GM23338 (cell line): ENCODE results near the gene CNTNAP2. TPM values are rescaled to one million over a fixed set of nuclear protein-coding genes. Genes with fewer than 3 reads are reported as not detected.

ENCODE experiments used
- ATAC-seq: fragments of 200-7000 bp; cut with Tn5 transposase; 3 replicates; pipeline ENCODE4 v1.9.1; 2020
- DNase-seq: peaks from one replicate; pipeline ENCODE4 v3.0.0-alpha.2; 2015; ENCODE audit warnings: low spot score
- H2AFZ ChIP-seq: fragments of 200-600 bp; sonication (generic); 2 replicates; pipeline ENCODE4 v1.8.0; 2016; ENCODE audit warnings: antibody characterized with exemption, mild to moderate bottlenecking, moderate library complexity
- H3F3A ChIP-seq: fragments of 200-600 bp; sonication (generic); replicated peaks from 2 replicates; pipeline ENCODE4 v1.8.0; 2017; ENCODE audit warnings: antibody characterized with exemption, mixed run types, low read depth
- H3K27ac ChIP-seq: fragments of 200-600 bp; sonication (generic); 2 replicates; pipeline ENCODE4 v1.6.1; 2016; ENCODE audit warnings: low read depth
- H3K27me3 ChIP-seq: fragments of 200-600 bp; sonication (generic); 2 replicates; pipeline ENCODE4 v1.8.0; 2016; ENCODE audit warnings: mild to moderate bottlenecking, mixed run types, moderate library complexity; ENCODE audit not compliant: insufficient read depth
- H3K36me3 ChIP-seq: fragments of 200-600 bp; sonication (generic); 2 replicates; pipeline ENCODE4 v1.8.0; 2016; ENCODE audit warnings: mild to moderate bottlenecking; ENCODE audit not compliant: insufficient read depth
- H3K4me1 ChIP-seq: fragments of 200-600 bp; sonication (generic); 2 replicates; pipeline ENCODE4 v1.8.0; 2016; ENCODE audit warnings: mild to moderate bottlenecking, moderate library complexity; ENCODE audit not compliant: insufficient read depth
- H3K4me2 ChIP-seq: fragments of 200-600 bp; sonication (generic); 2 replicates; pipeline ENCODE4 v1.7.1; 2017; ENCODE audit warnings: mixed run types
- H3K4me3 ChIP-seq: fragments of 200-600 bp; sonication (generic); 2 replicates; pipeline ENCODE4 v1.6.1; 2016; ENCODE audit warnings: mixed run types
- H3K79me2 ChIP-seq: fragments of 200-600 bp; sonication (generic); replicated peaks from 2 replicates; pipeline ENCODE4 v1.8.0; 2017; ENCODE audit warnings: mild to moderate bottlenecking; ENCODE audit not compliant: insufficient read depth
- H3K9me2 ChIP-seq: fragments of 200-600 bp; sonication (generic); 2 replicates; pipeline ENCODE4 v1.8.0; 2017; ENCODE audit not compliant: insufficient read depth
- H4K20me1 ChIP-seq: fragments of 200-600 bp; sonication (generic); replicated peaks from 2 replicates; pipeline ENCODE4 v1.8.0; 2017; ENCODE audit warnings: mild to moderate bottlenecking; ENCODE audit not compliant: insufficient read depth
- H3K27ac Mint-ChIP-seq: 2 replicates; pipeline ENCODE4 v1.8.0; 2020; ENCODE audit warnings: inconsistent platforms, mild to moderate bottlenecking, moderate library complexity, mixed read lengths
- H3K27me3 Mint-ChIP-seq: 3 replicates; pipeline ENCODE4 v1.8.0; 2022; ENCODE audit warnings: low read depth, mild to moderate bottlenecking, moderate library complexity, mixed read lengths, inconsistent platforms; ENCODE audit not compliant: insufficient read depth, poor library complexity
- H3K36me3 Mint-ChIP-seq: 3 replicates; pipeline ENCODE4 v1.8.0; 2021; ENCODE audit warnings: low read depth, mild to moderate bottlenecking, inconsistent platforms, moderate library complexity, mixed read lengths
- H3K4me1 Mint-ChIP-seq: 3 replicates; pipeline ENCODE4 v1.8.0; 2020; ENCODE audit warnings: mild to moderate bottlenecking, inconsistent platforms, mixed read lengths
- H3K4me3 Mint-ChIP-seq: 3 replicates; pipeline ENCODE4 v1.8.0; 2021; ENCODE audit warnings: moderate library complexity, mild to moderate bottlenecking, inconsistent platforms, mixed read lengths
- H3K9me3 Mint-ChIP-seq: 3 replicates; pipeline ENCODE4 v1.8.0; 2020; ENCODE audit warnings: moderate library complexity, mild to moderate bottlenecking, inconsistent platforms, mixed read lengths
- CREB1 ChIP-seq: fragments of 250-450 bp; sonication (Bioruptor Pico); IDR thresholded peaks from 2 replicates; pipeline ENCODE4 v1.5.0; 2020; ENCODE audit warnings: low read depth, mild to moderate bottlenecking, moderate library complexity
- CTCF ChIP-seq, 2 experiments: fragments of 200-600 bp in 1 of 2; sonication (generic) in 1 of 2; conservative IDR thresholded peaks; 2 replicates each; pipeline versions ENCODE4 v1.5.1 to v1.6.1; 2016 to 2017; ENCODE audit warnings: antibody characterized with exemption in 2 of 2, low read depth in 2 of 2, mild to moderate bottlenecking in 2 of 2, moderate library complexity in 1 of 2
- EZH2 ChIP-seq: fragments of 200-600 bp; sonication (generic); IDR thresholded peaks from one replicate; pipeline ENCODE4 v1.8.0; 2017; ENCODE audit warnings: antibody characterized with exemption, mild to moderate bottlenecking, low read depth; ENCODE audit not compliant: unreplicated experiment
- JUNB ChIP-seq: IDR thresholded peaks from one replicate; pipeline ENCODE4 v1.6.1; 2016; ENCODE audit warnings: antibody characterized with exemption; ENCODE audit not compliant: unreplicated experiment
- NANOG ChIP-seq: IDR thresholded peaks from 2 replicates; pipeline ENCODE4 v1.6.1; 2016; ENCODE audit warnings: antibody characterized with exemption, borderline replicate concordance
- POLR2AphosphoS5 ChIP-seq: IDR thresholded peaks from 2 replicates; pipeline ENCODE4 v1.6.1; 2016; ENCODE audit warnings: antibody characterized with exemption, low read depth
- STAT1 ChIP-seq: IDR thresholded peaks from one replicate; pipeline ENCODE4 v1.6.1; 2016; ENCODE audit warnings: antibody characterized with exemption; ENCODE audit not compliant: unreplicated experiment
- ZNF114 ChIP-seq: fragments of 250-450 bp; sonication (Bioruptor Pico); IDR thresholded peaks from 2 replicates; pipeline ENCODE4 v1.5.0; 2020; ENCODE audit warnings: mild to moderate bottlenecking, moderate library complexity
- ZNF331 ChIP-seq: fragments of 250-450 bp; sonication (Bioruptor Pico); IDR thresholded peaks from 2 replicates; pipeline ENCODE4 v1.5.0; 2020; ENCODE audit warnings: low read depth, mild to moderate bottlenecking, moderate library complexity
- polyA plus RNA-seq: library from polyadenylated mRNA; unstranded; fragments of >200 nt; fragmentation: Nextera tagmentation; extraction: Ambion mirVana; gene quantifications from 2 replicates; pipeline ENCODE4 v1.2.1, GENCODE V29; 2016
- total RNA-seq: library from RNA; depleted of rRNA; stranded (reverse); fragments of >200 nt; shearing (Covaris generic); gene quantifications from 2 replicates; pipeline ENCODE4 v1.2.3, GENCODE V29; 2014
- TF ChIP-seq, protein P1 (sequence below): IDR thresholded peaks from 2 replicates; pipeline ENCODE4 v1.6.1; 2016; ENCODE audit warnings: antibody characterized with exemption
- TF ChIP-seq, protein P2 (sequence below): fragments of 250-450 bp; sonication (Bioruptor Pico); IDR thresholded peaks from 2 replicates; pipeline ENCODE4 v1.5.0; 2020; ENCODE audit warnings: mild to moderate bottlenecking, moderate library complexity

CNTNAP2 gene
- total and polyA plus RNA-seq, 2 experiments from 2014 or later = 38.2 to 61.3 TPM

DNA sequence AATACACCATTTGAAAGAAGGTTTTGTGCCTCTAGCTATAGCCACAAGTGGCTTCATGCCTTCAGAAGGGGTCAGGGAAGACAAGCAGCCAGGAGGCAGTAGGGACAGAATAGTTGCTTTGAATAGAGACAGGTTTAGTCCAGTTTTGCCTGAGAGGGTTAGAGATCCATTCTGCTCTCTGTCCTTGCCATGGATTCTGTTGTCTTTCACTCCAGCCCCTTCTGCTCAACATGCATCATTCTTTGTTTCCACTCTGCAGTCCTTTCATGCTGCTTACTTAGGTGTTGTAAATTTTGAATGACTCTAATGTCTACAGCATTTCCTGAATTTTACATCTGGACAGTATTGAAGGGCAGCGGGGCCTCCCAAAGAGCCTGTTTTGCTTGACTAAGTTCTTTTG is 60.3 kb downstream of the CNTNAP2 start (continued):
- TF ChIP-seq ZNF114 (CRISPR knock-in tag) (no peak), CTCF (conservative IDR thresholded peaks at IDR 0.05; ENCODE audit: low read depth in 2 of 2) (no peak), EZH2 (no peak), POLR2AphosphoS5 (no peak), ZNF331 (no peak)

GRCh38 chr7:146177301-146177700 is 60.7 kb downstream of the CNTNAP2 start:
- Histone ChIP-seq H4K20me1 (no peaks in the 10 kb centered on the region), H3K4me1 (no peaks in the 10 kb centered on the region), H3K4me3 (no peak overlapping the region), H3K79me2 (no peaks in the 10 kb centered on the region), H3F3A (no peaks in the 10 kb centered on the region), H3K27me3 (no peaks in the 10 kb centered on the region), H3K4me2 (no peak overlapping the region), H3K36me3 (no peaks in the 10 kb centered on the region), H3K27ac (no peak overlapping the region), H3K9me2 (no peaks in the 10 kb centered on the region), H2AFZ (no peak overlapping the region)
- Mint-ChIP-seq H3K36me3 (no peaks in the 10 kb centered on the region), H3K4me1 (peaks cover 10% of the 10 kb centered on the region), H3K27ac (peak overlapping the region; percentile 24; the same call in 1 of the 2 replicates), H3K4me3 (no peak overlapping the region), H3K9me3 (peaks cover 7% of the 10 kb centered on the region; the same call in 1 of the 3 replicates), H3K27me3 (no peaks in the 10 kb centered on the region)
- DNase-seq (no peak), ATAC-seq (no peak)
- no peak for TF ChIP-seq STAT1
- TF ChIP-seq, protein P1, sequence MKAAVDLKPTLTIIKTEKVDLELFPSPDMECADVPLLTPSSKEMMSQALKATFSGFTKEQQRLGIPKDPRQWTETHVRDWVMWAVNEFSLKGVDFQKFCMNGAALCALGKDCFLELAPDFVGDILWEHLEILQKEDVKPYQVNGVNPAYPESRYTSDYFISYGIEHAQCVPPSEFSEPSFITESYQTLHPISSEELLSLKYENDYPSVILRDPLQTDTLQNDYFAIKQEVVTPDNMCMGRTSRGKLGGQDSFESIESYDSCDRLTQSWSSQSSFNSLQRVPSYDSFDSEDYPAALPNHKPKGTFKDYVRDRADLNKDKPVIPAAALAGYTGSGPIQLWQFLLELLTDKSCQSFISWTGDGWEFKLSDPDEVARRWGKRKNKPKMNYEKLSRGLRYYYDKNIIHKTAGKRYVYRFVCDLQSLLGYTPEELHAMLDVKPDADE = no peak
- TF ChIP-seq ZNF331 = no peak
- TF ChIP-seq CREB1 (CRISPR knock-in tag) = no peak
- no peak for TF ChIP-seq JUNB
- TF ChIP-seq NANOG = no peak
- TF ChIP-seq, protein P2, sequence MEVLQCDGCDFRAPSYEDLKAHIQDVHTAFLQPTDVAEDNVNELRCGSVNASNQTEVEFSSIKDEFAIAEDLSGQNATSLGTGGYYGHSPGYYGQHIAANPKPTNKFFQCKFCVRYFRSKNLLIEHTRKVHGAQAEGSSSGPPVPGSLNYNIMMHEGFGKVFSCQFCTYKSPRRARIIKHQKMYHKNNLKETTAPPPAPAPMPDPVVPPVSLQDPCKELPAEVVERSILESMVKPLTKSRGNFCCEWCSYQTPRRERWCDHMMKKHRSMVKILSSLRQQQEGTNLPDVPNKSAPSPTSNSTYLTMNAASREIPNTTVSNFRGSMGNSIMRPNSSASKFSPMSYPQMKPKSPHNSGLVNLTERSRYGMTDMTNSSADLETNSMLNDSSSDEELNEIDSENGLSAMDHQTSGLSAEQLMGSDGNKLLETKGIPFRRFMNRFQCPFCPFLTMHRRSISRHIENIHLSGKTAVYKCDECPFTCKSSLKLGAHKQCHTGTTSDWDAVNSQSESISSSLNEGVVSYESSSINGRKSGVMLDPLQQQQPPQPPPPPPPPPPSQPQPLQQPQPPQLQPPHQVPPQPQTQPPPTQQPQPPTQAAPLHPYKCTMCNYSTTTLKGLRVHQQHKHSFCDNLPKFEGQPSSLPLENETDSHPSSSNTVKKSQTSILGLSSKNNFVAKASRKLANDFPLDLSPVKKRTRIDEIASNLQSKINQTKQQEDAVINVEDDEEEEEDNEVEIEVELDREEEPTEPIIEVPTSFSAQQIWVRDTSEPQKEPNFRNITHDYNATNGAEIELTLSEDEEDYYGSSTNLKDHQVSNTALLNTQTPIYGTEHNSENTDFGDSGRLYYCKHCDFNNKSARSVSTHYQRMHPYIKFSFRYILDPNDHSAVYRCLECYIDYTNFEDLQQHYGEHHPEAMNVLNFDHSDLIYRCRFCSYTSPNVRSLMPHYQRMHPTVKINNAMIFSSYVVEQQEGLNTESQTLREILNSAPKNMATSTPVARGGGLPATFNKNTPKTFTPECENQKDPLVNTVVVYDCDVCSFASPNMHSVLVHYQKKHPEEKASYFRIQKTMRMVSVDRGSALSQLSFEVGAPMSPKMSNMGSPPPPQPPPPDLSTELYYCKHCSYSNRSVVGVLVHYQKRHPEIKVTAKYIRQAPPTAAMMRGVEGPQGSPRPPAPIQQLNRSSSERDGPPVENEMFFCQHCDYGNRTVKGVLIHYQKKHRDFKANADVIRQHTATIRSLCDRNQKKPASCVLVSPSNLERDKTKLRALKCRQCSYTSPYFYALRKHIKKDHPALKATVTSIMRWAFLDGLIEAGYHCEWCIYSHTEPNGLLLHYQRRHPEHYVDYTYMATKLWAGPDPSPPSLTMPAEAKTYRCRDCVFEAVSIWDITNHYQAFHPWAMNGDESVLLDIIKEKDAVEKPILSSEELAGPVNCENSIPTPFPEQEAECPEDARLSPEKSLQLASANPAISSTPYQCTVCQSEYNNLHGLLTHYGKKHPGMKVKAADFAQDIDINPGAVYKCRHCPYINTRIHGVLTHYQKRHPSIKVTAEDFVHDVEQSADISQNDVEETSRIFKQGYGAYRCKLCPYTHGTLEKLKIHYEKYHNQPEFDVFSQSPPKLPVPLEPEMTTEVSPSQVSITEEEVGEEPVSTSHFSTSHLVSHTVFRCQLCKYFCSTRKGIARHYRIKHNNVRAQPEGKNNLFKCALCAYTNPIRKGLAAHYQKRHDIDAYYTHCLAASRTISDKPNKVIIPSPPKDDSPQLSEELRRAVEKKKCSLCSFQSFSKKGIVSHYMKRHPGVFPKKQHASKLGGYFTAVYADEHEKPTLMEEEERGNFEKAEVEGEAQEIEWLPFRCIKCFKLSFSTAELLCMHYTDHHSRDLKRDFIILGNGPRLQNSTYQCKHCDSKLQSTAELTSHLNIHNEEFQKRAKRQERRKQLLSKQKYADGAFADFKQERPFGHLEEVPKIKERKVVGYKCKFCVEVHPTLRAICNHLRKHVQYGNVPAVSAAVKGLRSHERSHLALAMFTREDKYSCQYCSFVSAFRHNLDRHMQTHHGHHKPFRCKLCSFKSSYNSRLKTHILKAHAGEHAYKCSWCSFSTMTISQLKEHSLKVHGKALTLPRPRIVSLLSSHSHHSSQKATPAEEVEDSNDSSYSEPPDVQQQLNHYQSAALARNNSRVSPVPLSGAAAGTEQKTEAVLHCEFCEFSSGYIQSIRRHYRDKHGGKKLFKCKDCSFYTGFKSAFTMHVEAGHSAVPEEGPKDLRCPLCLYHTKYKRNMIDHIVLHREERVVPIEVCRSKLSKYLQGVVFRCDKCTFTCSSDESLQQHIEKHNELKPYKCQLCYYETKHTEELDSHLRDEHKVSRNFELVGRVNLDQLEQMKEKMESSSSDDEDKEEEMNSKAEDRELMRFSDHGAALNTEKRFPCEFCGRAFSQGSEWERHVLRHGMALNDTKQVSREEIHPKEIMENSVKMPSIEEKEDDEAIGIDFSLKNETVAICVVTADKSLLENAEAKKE (CRISPR knock-in tag) = no peak
- no peak for TF ChIP-seq EZH2
- no peak for TF ChIP-seq CTCF (conservative IDR thresholded peaks at IDR 0.05; ENCODE audit: low read depth in 2 of 2)
- TF ChIP-seq POLR2AphosphoS5 = no peak
